Activated T-helper 1 cell treated with Interleukin-2 at 50 U/mL for 16 hours (primary cell): Measurements from ENCODE around the gene ESRRG.

Experiments used
- DNase-seq: peaks from one replicate; pipeline ENCODE4 v3.0.0-alpha.2; 2020; ENCODE audit warnings: low read depth

ESRRG gene

DNA sequence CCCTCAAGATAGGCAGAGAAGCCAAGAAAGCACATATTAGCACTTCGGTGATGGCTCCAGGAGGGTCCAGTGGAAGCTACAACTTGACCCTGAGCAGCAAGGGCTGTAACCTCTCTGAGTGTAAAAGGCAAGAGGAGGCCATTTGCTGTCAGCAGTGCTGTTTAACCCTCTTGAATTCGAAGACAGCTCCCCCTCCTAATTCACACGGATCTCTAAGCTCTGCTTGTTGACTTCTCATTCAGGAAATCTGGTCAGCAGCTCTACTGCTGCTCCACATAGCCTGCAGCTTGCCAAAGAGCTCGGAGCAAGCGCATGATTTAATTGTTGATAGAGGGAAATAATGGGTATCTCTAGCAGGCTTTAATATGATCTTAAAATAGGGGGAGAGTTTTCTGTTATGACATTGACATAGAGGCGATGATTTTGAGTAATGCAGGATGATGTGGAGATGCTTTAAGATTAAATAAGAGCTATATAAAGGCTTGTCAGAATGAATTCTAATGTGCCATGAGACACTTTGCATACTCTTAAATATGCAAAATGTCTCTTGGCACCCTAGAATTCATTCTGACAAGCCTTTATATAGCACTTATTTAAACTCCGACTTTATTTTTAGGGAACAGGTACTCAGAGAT lies 220.6 kb downstream of the ESRRG start:
- DNase-seq = no peak

DNA sequence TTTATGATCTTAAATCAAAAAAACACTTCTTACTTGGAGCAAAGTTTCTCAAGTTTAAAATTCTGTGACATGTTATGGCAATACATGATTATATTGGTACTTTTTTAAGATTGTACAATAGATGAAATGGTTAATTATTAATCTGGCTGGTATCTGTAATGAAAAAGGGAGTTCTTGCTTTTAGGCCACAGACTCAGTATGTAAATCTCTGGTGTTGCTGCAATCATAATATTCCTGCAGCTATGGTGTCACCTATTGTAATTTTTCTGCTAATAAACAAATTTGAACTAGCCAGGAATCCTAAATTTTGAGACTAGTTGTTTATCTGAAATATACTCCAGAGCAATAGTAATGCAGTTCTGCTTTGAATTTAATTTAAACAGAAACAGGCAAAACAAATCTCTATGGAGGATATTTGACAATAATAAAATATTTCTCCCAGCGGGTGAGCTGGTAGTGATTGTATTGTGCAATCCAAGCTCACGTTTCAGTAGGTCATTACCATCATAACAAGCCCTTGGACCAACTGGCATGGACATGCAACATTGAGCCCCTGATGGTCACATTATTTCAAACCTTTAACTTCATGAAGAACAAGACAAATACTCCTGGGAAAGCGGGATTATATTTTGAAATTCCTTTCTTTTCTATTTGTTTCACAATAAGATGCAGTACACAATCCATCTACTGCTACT lies 222.8 kb downstream of the ESRRG start:
- DNase-seq = no peak

DNA sequence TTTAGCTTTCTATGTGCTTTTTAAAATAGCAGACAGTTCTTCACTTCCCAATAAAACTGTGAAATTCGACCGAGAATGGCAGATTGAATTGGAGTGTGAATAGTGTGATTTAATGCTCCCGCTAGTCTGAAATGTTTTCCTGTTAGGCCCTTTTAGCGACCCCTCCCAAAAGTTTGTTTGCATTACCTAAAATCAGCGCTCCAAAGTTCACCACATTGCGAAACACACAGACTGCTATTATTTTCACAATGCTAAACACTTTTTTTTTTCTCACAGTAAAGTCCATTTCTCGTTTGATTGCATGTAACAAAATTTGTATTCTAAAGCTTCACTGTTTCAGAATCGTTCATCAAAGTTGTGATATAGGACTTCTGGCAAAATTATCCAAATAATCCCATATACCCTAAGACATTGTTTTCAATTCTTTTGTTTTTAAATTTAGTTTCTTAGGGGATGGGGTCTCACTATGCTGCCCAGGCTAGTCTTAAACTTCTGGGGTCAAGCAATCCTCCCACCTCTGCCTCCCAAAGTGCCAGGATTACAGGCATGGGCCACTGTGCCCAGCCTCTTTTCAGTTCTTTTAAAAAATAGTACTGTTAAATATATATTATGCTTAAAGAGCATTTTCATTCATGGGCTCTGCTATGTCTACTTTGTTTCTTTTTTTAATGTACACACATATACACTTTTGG lies 223.5 kb downstream of the ESRRG start:
- no peak for DNase-seq

DNA sequence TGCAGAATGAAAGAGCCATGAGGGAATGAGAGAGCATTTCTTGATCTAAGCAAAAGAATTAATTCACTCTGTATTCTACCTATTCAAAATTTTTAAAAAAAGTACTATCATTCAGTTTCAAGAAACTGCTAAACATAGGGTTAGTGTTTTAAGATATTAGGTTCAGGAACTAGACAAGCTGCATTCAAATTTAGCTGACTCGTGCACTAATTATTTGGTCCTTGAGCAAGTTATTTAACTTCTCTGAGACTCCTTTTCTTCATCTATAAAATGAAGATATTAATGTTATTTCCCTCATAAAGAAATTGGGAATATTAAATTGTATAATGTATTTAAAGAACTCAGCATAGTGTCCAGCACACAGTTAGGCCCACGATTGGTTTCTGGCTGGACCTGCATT lies 225.0 kb downstream of the ESRRG start:
- DNase-seq = no peak

DNA sequence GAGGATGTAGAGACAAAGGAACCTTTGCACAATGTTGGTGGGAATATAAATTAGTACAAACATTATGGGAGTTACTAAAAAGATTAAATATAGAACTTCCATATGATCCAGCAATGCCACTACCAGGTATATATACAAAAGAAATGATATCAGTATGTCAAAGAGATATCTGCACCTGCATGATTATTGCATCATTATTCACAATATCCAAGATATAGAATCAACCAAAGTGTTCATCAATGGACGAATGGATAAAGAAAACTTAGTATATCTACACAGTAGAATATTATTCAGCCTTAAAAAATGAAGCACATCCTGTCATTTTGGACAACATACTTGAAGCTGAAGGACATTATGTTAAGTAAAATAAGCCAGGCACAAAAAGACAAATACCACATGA lies 238.2 kb downstream of the ESRRG start:
- no peak for DNase-seq

DNA sequence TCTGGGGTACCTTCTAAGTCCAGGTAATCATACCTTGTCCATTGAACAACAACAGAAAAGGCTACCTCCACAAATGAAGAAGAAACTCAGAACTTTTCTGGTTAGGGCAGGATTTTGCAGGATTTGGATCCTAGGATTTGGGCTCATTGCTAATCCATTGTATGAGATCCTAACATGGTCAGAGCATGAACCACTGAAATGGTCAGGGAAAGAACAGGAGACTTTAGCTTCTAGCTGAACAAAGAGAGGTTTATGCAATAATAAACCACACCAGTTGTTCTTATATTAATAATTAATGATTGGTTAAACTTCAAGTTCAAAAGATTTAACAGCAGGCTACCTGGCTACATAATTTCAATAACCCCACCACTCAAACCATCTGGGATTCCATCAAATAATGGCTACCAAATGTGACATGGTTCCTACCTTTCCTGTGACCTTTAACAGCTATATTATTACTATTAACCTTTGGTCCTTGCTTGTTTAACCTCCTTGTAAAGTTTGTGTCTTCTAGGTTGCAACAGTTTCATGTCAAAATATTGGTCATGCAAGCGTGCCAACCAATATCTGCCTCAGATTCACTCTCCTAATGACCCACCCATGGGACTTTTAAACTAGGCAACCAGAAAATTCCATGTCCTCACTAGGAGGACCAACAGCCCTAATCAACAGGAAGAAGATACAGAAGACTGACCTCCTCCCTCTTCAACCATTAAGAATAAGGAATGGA lies 239.4 kb downstream of the ESRRG start:
- DNase-seq = no peak

DNA sequence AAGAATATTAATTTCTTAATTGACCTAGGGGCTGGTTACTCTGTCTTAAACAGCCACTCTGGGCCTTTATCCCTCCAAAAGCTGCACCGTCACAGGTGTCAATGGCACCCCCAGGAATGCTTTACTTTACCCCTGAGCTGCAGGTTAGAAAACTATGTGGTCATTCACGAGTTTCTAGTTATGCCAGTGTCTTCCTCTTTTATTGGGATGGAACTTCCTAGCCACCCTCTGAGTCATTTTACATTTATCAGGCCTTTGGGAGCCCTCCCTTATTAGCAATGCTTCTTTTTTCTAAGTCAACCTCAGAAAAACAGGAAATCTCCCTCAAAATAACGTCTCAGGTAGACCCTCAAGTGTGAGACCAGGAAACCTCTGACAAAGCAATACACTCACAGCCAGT lies 240.6 kb downstream of the ESRRG start:
- DNase-seq = no peak

DNA sequence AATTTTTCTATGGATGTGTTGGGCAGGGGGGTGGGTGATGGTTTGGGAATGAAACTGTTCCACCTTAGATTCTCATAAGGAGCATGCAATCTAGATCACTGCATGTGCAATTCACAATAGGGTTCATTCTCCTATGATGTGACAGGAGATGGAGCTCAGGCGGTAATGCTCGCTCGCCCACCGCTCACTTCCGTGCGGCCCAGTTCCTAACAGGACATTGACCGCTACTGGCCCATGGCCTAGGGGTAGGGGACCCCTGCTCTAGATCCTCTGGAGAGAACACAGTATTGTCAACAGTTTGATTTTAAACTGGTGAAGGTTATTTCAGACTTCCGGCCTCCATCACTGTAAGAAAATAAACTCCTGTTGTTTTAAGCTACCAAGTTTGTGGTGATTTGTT lies 245.0 kb downstream of the ESRRG start:
- no peak for DNase-seq

DNA sequence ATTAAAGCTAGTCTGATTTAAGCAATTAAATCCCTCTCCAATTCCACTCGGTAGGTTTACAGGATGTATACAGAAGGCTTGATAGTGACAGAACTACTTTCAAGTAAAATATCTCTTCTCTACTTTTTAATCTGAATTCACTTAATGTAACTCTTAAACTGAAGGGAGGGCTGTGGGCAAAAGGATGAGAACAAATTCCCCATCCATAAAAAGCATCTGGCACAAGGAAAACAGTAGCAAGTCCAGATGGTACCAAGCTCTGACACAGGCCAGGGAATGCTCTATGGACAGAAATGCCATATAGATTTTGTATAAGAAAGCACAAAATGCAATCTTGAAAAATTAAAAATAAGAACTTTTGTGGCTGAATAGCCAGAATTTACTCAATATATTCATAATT lies 246.9 kb downstream of the ESRRG start:
- DNase-seq = no peak

DNA sequence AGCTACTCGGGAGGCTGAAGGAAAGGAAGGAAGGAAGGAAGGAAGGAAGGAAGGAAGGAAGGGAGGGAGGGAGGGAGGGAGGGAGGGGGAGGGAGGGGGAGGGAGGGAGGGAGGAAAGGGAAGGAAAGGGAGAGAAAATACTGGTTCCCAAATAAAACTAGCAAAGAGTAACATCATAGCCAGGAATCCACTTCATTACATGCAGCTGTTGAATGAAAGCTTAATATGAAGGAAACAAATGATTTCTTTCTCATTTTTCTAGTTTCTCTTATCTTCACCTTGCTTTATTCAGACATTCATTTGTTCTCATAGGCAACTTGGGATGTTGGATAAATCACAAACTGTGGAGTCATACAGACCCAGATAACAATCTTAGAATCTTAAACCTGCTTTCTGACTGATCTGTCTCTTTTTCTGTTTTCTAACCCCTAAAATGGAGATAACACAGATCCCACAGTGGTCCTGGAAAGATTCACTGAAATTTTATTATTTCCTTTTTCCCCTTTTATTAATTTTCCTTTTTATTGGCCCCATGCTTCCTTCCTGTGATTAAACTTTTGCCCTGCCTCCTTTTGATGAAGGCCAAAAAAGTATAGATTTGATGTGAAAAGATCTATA lies 247.5 kb downstream of the ESRRG start:
- no peak for DNase-seq

DNA sequence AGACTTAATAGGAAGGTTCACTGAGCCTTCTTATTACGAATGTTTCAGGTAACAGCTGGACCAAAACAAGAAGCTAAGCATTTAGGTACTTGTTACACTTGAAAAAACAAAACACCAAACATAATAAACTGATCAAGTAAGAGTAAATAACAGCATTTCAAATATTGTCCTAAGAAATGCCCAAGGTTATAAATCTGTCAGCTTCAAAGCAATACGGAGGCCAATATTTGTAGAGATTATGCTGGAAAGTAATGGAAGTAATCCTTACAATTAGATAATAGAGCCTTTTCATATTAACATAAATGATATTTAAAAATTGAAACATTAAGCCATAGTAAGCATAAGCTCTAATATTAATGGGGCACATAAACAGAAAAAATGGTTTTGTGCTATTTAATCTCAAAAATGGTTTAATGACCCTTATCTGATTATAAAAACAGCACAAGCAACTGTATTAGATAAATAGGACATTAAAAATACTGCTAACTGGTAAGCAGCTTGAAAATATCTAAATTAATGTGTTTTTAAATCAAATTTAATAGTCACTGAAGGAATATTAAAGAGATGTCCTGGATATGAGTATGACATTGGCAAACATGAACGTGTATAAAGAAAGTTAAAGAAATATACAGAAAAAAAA lies 256.9 kb downstream of the ESRRG start:
- no peak for DNase-seq

DNA sequence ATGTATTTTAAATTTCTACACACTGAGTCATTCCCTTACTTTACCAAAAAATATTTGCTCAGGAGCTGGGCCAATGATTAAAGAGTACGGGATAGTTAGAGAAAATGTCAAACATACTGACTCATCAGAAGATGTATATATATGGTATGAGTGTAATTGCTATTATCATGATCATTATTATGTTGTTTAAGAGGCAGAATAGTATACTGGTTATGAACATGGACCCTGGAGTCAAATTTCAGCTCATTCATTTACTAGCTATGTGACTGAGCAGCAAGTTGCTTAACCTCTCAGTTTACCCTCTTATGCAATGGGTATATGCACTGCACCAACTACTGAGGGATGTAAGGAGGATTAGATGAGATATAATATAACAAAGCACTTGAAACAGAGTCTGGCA lies 258.7 kb downstream of the ESRRG start:
- no peak for DNase-seq

DNA sequence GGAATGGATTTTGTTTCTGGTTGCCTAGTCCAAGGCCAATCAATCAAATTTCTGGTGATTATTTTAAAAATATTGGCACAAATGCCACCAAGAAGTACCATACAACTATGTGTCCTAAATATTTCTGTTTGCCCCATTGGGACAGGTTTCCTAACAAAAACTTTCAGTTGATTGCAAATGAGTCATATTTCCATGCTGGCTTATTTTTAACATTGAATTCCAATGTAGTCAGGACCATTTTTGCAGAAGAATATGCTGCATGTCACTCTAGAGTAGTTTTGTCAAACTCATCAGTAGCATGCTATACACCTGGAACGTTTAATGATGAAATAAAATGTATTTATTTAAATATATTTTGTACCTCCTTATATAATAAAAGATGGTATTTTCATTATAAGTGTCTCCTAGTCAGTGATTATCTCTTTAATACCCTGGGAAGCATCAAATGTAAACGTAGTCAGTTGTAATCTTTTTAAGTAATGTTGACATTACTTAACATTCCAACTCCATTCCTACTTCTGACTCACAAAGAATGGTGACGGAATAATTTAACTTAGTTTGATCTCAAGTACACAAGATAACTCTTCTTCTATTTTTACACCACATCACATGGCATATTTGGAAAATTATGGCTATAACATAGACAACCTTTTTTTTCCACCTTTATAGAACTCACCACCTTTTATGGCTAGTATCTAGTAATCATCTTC lies 261.0 kb downstream of the ESRRG start:
- no peak for DNase-seq

DNA sequence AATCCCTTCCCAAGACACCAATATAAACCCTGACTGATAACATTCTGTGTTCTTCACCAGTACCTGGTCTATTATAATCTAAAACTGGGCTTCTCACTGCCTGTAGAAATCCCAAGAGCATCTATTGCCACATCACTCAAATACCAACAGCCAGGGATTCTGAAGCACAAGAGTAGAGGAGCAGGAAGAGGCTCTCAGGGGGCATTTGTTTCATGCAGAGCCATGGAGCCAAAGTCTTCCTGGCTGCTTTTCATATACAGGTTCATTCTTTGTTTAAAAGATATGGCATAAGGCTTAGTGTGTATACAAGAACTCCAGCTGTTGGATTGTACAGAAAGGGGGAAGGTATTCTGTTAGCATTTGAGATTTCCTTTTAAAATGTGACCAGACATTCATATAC lies 261.8 kb downstream of the ESRRG start:
- DNase-seq = no peak

DNA sequence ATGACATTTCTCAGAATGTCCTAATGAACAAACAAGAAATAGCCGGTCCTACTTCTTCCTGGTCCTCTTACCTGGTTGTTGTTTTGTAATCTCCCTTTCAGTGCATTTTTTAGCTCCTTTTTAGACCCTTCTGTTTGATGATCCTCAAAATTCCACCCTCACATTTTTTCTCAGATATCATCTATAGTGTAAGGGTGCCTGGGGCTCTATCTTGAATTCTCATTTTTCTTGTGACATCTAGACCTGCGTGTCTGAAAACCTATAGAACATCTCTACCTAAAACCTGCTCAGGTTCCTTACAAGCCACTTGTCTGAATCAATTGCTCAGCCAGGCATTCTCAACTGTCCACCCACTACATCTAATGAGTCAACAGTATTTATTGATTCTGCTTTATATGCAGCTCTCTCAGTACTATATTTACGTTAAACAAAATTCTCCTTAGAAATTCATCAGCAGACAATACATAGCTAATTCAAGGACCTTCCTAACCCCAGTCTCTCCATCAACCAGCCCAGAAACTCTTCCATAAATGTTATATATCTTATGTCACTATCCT lies 263.5 kb downstream of the ESRRG start:
- DNase-seq = no peak

DNA sequence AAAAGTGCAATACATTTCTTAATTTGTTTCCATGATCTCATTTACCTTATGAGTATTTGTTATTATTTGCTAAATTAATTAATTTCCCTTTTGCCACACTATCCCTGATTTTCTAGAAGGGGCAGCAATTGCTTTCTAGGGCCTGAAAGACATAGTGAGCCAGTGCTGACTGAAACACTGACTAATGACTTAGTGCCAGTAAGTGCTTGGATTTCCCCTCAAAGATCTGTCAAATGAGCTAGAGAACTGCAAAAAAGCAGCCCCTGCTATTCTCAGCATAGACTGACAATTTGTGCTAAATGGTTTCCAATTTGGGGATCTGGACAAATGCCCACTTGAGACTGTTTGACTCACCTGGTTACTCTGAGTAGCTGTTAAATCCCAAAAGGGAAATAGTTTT lies 264.4 kb downstream of the ESRRG start:
- no peak for DNase-seq

DNA sequence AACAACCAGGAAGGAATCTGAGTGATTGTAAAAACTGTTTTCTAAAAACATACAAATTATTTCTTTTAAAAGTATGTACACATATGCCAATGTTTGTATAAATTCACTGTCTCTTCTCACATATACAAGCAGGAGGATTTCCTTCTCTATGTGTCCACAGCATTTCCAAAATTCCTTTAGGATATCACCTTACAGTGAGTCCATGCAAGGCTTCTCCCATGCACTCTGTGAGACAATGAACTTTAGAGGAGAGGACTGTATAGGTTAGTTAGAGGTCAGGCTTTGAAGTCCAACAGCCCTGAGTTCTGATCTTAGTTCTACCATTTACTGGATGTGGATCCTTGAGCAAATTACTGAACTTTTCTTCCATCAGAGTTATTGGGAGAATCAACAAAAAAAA lies 265.9 kb downstream of the ESRRG start:
- no peak for DNase-seq

DNA sequence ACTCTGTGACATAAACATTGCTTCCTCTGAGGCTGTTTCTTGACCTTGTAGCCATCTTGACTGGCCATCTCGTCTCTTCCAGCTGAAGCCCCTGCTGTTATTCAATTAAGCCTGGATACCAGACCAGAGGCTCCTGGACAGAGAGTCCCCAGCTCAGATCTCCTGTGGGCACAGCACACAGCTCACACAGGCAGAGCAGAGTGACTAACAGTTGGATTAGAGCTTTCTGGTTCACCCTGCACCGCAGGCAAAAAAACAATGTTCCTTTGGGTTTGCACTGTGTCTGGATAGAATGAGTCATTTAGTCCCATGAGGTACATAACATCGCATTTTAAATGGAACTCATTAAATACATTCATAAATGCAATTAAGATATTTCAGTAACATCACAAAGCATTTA lies 266.5 kb downstream of the ESRRG start:
- no peak for DNase-seq

DNA sequence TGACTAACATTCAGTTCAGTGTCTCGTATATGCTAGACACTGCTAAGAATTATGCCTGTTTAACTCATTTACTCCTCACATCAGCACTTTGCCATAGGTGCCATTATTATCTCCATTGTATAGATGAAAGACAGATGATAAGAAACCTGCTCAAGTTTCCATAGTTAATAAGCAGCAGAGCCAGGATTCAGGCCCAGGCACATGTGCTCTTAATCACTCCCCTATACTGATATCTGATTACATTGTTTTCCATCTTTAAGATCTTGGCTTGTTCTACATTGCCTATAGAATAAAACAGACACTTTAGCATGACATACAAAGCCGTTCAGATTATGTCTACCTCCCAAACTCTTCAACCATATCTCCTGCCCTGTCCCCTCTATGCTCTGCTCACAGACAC lies 269.5 kb downstream of the ESRRG start:
- DNase-seq = no peak
